GM13976 (cell line): ENCODE measurements around the gene MPZL1.

Experiments used
- DNase-seq: peaks from one replicate; pipeline ENCODE4 v3.0.0; 2012; ENCODE audit warnings: low spot score
- in situ Hi-C: fragments of 300-500 bp; cut with MboI; formaldehyde crosslinking; loops from one replicate; pipeline ENCODE4 v1.12.0; 2022; ENCODE audit warnings: low sequenced_read_pairs, mixed read lengths, inconsistent platforms; ENCODE audit not compliant: unreplicated experiment
- TF ChIP-seq, protein P1 (sequence below): IDR thresholded peaks from 2 replicates; pipeline ENCODE4 v1.5.1; 2012; ENCODE audit warnings: borderline replicate concordance, mild to moderate bottlenecking; ENCODE audit not compliant: insufficient read depth; ENCODE audit errors: extremely low read depth, missing control alignments, control extremely low read depth

The MPZL1 gene

DNA sequence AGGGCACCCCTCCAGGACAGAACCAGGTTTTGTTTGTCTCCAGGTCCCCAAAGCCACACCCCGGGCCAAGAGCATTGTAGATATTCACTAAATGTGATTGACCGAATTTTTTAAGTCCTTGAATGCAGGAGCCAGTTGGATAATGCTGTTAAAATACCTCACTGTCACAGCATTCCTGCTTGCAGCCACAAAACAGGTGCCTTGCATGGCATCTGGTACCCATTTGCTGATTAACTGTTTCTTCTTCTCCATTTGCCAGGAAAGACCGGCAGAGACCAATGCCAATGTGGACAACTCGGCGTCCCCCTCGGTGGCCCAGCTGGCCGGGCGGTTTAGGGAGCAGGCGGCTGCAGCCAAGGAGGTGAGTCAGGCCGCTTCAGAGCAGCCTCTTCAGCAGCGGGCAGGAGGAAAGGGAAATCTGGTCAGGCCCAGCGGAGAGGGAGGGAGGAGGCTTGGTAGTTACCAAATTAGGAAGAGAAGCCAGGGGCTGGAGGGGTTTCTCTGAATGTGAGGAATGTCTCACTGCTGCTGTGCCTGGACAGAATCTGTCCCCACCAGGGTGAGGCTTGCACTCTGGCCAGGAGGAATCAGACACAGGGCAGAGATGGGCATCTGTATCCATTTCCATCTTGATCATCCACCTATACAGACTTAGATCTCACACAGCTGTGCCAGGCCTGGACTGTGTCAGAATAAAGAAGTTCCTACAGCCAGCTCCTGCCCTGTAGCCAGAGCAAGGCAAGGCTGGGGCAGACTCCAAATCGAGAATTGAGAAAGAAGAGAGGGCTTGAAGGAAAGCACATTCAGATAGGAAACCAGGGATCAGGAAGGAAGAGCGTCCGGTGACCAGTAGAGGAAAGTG, 37.9 kb upstream of the MPZL1 start:
- DNase-seq = no peak
- TF ChIP-seq, protein P1, sequence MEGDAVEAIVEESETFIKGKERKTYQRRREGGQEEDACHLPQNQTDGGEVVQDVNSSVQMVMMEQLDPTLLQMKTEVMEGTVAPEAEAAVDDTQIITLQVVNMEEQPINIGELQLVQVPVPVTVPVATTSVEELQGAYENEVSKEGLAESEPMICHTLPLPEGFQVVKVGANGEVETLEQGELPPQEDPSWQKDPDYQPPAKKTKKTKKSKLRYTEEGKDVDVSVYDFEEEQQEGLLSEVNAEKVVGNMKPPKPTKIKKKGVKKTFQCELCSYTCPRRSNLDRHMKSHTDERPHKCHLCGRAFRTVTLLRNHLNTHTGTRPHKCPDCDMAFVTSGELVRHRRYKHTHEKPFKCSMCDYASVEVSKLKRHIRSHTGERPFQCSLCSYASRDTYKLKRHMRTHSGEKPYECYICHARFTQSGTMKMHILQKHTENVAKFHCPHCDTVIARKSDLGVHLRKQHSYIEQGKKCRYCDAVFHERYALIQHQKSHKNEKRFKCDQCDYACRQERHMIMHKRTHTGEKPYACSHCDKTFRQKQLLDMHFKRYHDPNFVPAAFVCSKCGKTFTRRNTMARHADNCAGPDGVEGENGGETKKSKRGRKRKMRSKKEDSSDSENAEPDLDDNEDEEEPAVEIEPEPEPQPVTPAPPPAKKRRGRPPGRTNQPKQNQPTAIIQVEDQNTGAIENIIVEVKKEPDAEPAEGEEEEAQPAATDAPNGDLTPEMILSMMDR = no peak
- in situ Hi-C loops = no loop called here

DNA sequence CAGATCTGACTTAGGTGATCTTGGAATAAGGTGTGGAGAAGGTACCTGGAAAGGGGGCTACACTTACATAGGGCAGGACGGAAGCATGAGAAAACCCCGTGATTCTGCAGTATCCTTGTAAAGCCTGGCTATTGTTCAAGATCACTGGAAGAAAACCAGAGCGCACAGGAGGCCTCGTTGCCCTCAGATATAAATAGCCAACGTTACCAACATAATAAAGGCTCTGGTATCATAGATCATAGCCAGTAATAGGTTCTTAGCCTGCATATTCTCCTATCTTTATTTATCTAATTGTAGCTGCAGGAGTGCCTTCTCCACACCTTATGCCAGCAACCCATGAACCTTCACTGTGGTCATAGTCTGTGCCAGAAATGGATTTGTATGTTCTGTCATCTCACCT, 35.9 kb upstream of the MPZL1 start:
- in situ Hi-C loops = loop anchor here (5.0 kb wide), 1 partner anchor 79 kb away; no protein-coding TSS in a partner anchor
- DNase-seq = no peak
- TF ChIP-seq, protein P1 = no peak

DNA sequence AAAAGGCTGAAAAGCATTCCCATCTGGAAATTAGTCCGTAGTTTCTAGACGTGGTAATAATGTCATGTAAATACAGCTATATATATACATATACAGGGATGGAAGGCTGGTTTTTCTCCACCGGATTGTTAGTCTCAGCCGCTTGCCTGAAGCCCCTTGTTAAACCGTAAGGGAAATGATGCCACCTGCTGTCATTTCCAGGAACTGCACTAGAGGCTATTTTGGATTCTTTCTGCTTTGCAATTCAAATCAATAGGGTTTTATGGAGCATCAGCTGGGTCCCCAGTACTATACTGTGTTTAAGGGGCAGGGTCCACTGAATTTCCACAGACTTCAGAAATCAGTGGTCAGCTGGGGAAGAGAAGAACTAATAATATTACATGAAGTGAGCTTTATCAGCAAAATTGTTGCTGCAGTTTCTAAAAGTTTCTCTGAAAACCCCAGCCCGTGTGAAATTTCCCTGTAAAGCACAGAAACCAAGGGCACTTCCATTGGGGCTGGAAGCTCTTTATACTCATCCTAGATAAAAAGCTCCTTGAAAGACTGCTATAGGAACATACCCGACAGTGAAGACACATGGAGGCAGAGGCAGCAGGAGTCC, 33.8 kb upstream of the MPZL1 start:
- in situ Hi-C loops = loop anchor here (5.0 kb wide), 1 partner anchor 81 kb away; no protein-coding TSS in a partner anchor
- TF ChIP-seq, protein P1 = peak; percentile 69
- DNase-seq = peak; percentile 80

DNA sequence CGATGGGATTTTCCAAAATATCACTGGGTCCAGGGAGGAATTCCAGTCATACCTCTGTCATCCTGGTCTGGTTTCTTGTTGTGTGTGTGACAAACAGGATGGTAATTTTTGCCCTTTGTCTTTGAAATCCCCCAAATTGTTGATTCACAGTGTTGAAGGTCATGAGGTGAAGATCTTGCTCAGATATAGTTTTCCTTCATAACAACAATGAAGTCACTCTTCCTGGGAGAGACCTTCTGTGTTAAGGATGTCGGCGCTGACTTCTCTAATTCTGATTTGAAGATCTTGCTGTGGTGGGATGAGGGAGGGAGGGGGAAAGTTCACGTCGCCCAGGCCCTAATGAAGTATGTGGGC, 32.2 kb upstream of the MPZL1 start:
- in situ Hi-C loops = loop anchor here (5.0 kb wide), 1 partner anchor 82 kb away; no protein-coding TSS in a partner anchor
- TF ChIP-seq, protein P1 = no peak
- no peak for DNase-seq

DNA sequence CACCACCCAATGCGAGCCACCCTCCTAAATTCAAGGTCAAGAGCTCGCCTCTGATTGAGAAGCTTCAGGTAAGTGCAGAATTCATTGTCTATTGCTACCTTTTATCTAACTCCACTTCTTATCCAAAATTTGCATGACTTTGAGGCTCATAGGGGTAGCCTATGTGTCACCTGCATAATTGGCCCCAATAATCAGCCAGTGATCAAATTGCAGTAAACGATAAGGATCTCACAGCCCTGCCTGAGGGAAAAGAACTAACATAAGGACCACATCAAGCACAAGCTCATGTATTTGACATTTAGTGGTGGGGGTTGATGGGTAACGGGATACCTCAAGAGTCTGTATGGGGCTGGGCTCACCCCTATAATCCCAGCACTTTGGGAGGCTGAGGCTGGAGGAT, 31.7 kb upstream of the MPZL1 start:
- TF ChIP-seq, protein P1 = no peak
- in situ Hi-C loops = no loop called here
- no peak for DNase-seq

DNA sequence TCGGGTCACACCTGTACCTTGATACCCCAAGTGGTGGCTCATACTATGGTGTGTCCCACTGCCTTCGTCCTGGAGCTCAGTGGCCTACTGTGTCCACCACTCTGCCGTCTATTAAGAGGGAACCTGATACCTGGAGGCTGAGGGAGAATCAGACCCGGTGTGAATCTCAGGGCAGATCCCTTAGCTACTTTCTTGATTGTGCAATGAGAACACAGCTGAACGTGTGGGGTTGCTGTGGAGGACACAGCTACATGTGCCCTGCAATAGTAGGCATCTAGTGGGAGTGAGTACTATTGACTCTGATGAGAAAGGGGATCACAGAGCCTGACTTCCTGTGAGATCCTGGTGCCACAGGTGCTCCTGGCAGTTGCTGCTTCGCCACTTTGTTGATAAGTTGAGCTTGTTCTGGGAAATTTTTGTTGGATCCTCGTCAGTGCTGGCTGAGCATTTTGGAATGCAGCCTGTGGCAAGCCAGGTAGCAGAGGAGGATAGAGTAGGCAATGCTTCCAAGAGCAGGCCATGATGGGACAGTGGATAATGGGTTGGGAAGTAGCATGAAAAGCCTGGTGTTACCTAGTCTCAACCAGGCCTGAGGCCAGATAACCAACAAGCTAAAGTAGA, 28.2 kb upstream of the MPZL1 start:
- no peak for DNase-seq
- TF ChIP-seq, protein P1 = no peak
- in situ Hi-C loops = no loop called here
